Measurements from ENCODE around the gene CACNB4.

- TF ChIP-seq SP1 (IDR thresholded peaks at IDR 0.05) (no peak), BHLHE40 (IDR thresholded peaks at IDR 0.05; ENCODE audit: borderline replicate concordance) (no peak), HDGF (IDR thresholded peaks at IDR 0.05; ENCODE audit: borderline replicate concordance) (no peak), ELF4 (IDR thresholded peaks at IDR 0.05) (no peak), FOXM1 (IDR thresholded peaks at IDR 0.05; ENCODE audit: borderline replicate concordance) (no peak), FOXA1 (IDR thresholded peaks at IDR 0.05) (no peak), NFRKB (IDR thresholded peaks at IDR 0.05) (no peak), LEF1 (IDR thresholded peaks at IDR 0.05; ENCODE audit: borderline replicate concordance) (no peak), TARDBP (IDR thresholded peaks at IDR 0.05) (no peak), ZNF384 (IDR thresholded peaks at IDR 0.05) (no peak), SUZ12 (IDR thresholded peaks at IDR 0.05) (no peak), L3MBTL2 (conservative IDR thresholded peaks at IDR 0.05) (no peak), ARNT (IDR thresholded peaks at IDR 0.05) (no peak)
Observed at GRCh38 chr2:151943461-151943860, 155.4 kb downstream of the CACNB4 start.

All from HEK293T (cell line).